CD14-positive monocyte (primary cell): ENCODE data around the gene ORC3. TPM values are rescaled to one million over a fixed set of nuclear protein-coding genes. Genes with fewer than 3 reads are reported as not detected.

Experiments used
- DNase-seq, 3 donors: peaks; one replicate each; pipeline ENCODE4 v3.0.0-alpha.2; 2011 to 2022
- H2AFZ ChIP-seq: 2 replicates; pipeline ENCODE4 v1.6.0; 2012; ENCODE audit warnings: mild to moderate bottlenecking, low read depth, low read length, inconsistent platforms; ENCODE audit not compliant: insufficient read depth, poor library complexity, severe bottlenecking
- H3K27ac ChIP-seq, 2 donors: 1 replicate in 1 of 2; 2 replicates in 1 of 2; pipeline ENCODE4 v1.5.1; 2012 to 2013; ENCODE audit warnings: low read length in 2 of 2, control low read depth in 1 of 2, inconsistent platforms in 1 of 2, low read depth in 1 of 2, mild to moderate bottlenecking in 1 of 2
- H3K27me3 ChIP-seq, 2 donors: one replicate each; pipeline versions ENCODE4 v1.6.0 to v1.6.1; 2011 to 2013; ENCODE audit warnings: low read length in 2 of 2; ENCODE audit not compliant: control insufficient read depth in 2 of 2, insufficient read depth in 2 of 2
- H3K36me3 ChIP-seq, 2 donors: replicated peaks in 1 of 2; 1 replicate in 1 of 2; 2 replicates in 1 of 2; pipeline versions ENCODE4 v1.5.1 to v1.6.1; 2012 to 2013; ENCODE audit warnings: low read length in 2 of 2, control low read depth in 1 of 2, inconsistent platforms in 1 of 2, mild to moderate bottlenecking in 1 of 2; ENCODE audit not compliant: insufficient read depth in 2 of 2, control insufficient read depth in 1 of 2
- H3K4me1 ChIP-seq, 2 donors: 1 replicate in 1 of 2; 2 replicates in 1 of 2; pipeline versions ENCODE4 v1.5.1 to v1.6.1; 2012 to 2013; ENCODE audit warnings: low read length in 2 of 2, control low read depth in 1 of 2, inconsistent platforms in 1 of 2, mild to moderate bottlenecking in 1 of 2, moderate library complexity in 1 of 2; ENCODE audit not compliant: insufficient read depth in 2 of 2, control insufficient read depth in 1 of 2
- H3K4me2 ChIP-seq: replicated peaks from 2 replicates; pipeline ENCODE3; 2012; ENCODE audit warnings: low read length, moderate library complexity, mild to moderate bottlenecking; ENCODE audit not compliant: poor library complexity, severe bottlenecking; ENCODE audit errors: extremely low read depth
- H3K4me3 ChIP-seq, 3 experiments: fragments of 200-600 bp in 1 of 3; sonication (generic) in 1 of 3; replicated peaks in 1 of 3; 1 replicate in 2 of 3; 2 replicates in 1 of 3; pipeline ENCODE4 v1.5.1; 2011 to 2013; ENCODE audit warnings: low read length in 3 of 3, mild to moderate bottlenecking in 3 of 3, control low read depth in 2 of 3, low read depth in 2 of 3, inconsistent platforms in 1 of 3, moderate library complexity in 1 of 3
- H3K79me2 ChIP-seq: 2 replicates; pipeline ENCODE4 v1.6.0; 2012; ENCODE audit warnings: mild to moderate bottlenecking, control low read depth, inconsistent platforms, low read length, moderate library complexity; ENCODE audit not compliant: insufficient read depth
- H3K9ac ChIP-seq: 2 replicates; pipeline ENCODE4 v1.6.0; 2017; ENCODE audit warnings: low read length, mild to moderate bottlenecking; ENCODE audit not compliant: insufficient read depth, poor library complexity, severe bottlenecking
- H3K9me3 ChIP-seq, 2 donors: replicated peaks in 1 of 2; 1 replicate in 1 of 2; 2 replicates in 1 of 2; pipeline versions ENCODE4 v1.5.1 to v1.6.1; 2012 to 2013; ENCODE audit warnings: low read length in 2 of 2, control low read depth in 1 of 2; ENCODE audit not compliant: control insufficient read depth in 1 of 2, insufficient read depth in 1 of 2
- H4K20me1 ChIP-seq: 2 replicates; pipeline ENCODE4 v1.6.0; 2012; ENCODE audit warnings: mild to moderate bottlenecking, low read length, control low read depth, moderate library complexity; ENCODE audit not compliant: insufficient read depth
- H3K27ac Mint-ChIP-seq, 7 donors: one replicate each; pipeline ENCODE4 v1.8.0; 2020; ENCODE audit warnings: mild to moderate bottlenecking in 7 of 7, mixed read lengths in 7 of 7, moderate library complexity in 6 of 7, inconsistent platforms in 2 of 7
- H3K27me3 Mint-ChIP-seq, 3 donors: one replicate each; pipeline ENCODE4 v1.8.0; 2021 to 2022; ENCODE audit warnings: low read depth in 3 of 3, mild to moderate bottlenecking in 3 of 3, mixed read lengths in 3 of 3, moderate library complexity in 3 of 3, inconsistent platforms in 1 of 3
- H3K36me3 Mint-ChIP-seq, 2 donors: one replicate each; pipeline ENCODE4 v1.8.0; 2020; ENCODE audit warnings: mixed read lengths in 2 of 2, inconsistent platforms in 1 of 2, mild to moderate bottlenecking in 1 of 2
- H3K4me1 Mint-ChIP-seq: one replicate; pipeline ENCODE4 v1.8.0; 2020; ENCODE audit warnings: mild to moderate bottlenecking, mixed read lengths
- H3K4me3 Mint-ChIP-seq, 2 donors: one replicate each; pipeline ENCODE4 v1.8.0; 2020; ENCODE audit warnings: mild to moderate bottlenecking in 2 of 2, mixed read lengths in 2 of 2, moderate library complexity in 1 of 2
- H3K9me3 Mint-ChIP-seq, 7 donors: one replicate each; pipeline ENCODE4 v1.8.0; 2020 to 2022; ENCODE audit warnings: mixed read lengths in 7 of 7, mild to moderate bottlenecking in 6 of 7, moderate library complexity in 6 of 7, inconsistent platforms in 2 of 7
- CTCF ChIP-seq: fragments of 200-600 bp; IDR thresholded peaks from one replicate; pipeline ENCODE4 v1.8.0; 2022; ENCODE audit warnings: antibody characterized with exemption, mild to moderate bottlenecking
- WGBS: methylation state at CpG from one replicate; pipeline ENCODE4 v1.1.5; 2013; ENCODE audit warnings: missing lambda C conversion rate; ENCODE audit not compliant: insufficient coverage; 5-methylcytosine and 5-hydroxymethylcytosine counted together
- intact Hi-C, 2 donors: fragments of 100-400 bp; cut with micrococcal nuclease; formaldehyde crosslinking; loops; one replicate each; pipeline versions ENCODE4 v1.15.0 to v1.15.1; 2023
- polyA plus RNA-seq, 3 donors: library from polyadenylated mRNA; depleted of rRNA in 1 of 3; unstranded in 2 of 3; stranded (reverse) in 1 of 3; fragments of 300-500 nt in 2 of 3; fragments of >200 nt in 1 of 3; fragmentation: Illumina TruSeq in 2 of 3; gene quantifications; 1 replicate in 2 of 3; 2 replicates in 1 of 3; pipeline ENCODE4 v1.2.3, GENCODE V29; 2012 to 2021

Gene ORC3
- polyA plus RNA-seq, 3 donors = 9.1 to 20.7 (median 16.2) TPM

- peaks cover 7% of the 10 kb centered on the region for H3K4me1 Mint-ChIP-seq
- H3K4me1 ChIP-seq = no peaks in the 10 kb centered on the region
- H3K9me3 ChIP-seq = no peaks in the 10 kb centered on the region
- no peaks in the 10 kb centered on the region for H3K79me2 ChIP-seq
- H3K36me3 ChIP-seq = no peaks in the 10 kb centered on the region
- no peak overlapping the region for H2AFZ ChIP-seq
- H3K4me2 ChIP-seq = no peak overlapping the region
- no peaks in the 10 kb centered on the region for H3K9me3 Mint-ChIP-seq
- peaks cover 20 to 29% of the 10 kb centered on the region in 2 donors for H3K36me3 Mint-ChIP-seq
- no peaks in the 10 kb centered on the region for H4K20me1 ChIP-seq
- H3K4me3 ChIP-seq = no peak overlapping the region
- H3K4me3 Mint-ChIP-seq = no peak overlapping the region
- TF ChIP-seq CTCF = no peak
- DNase-seq = no peak
- no peaks in the 10 kb centered on the region for H3K27me3 Mint-ChIP-seq
- peak overlapping the region; percentile 43 for H3K9ac ChIP-seq
- peak overlapping the region in 1 of 2 donors; percentile 42 for H3K27ac ChIP-seq
- H3K27ac Mint-ChIP-seq = no peak overlapping the region
- intact Hi-C loops = no loop called here
- no peaks in the 10 kb centered on the region for H3K27me3 ChIP-seq
These were observed 38.9 kb downstream of the ORC3 start for GRCh38 chr6:87628881-87629280.

- WGBS = no CpG with 5 or more reads among the region's 1 CpG
- H3K9me3 Mint-ChIP-seq = no peaks in the 10 kb centered on the region
- H4K20me1 ChIP-seq = no peaks in the 10 kb centered on the region
- no peak overlapping the region for H3K4me3 Mint-ChIP-seq
- no peak overlapping the region for H3K27ac ChIP-seq
- H3K79me2 ChIP-seq = no peaks in the 10 kb centered on the region
- no peaks in the 10 kb centered on the region for H3K4me1 ChIP-seq
- peaks cover 0 to 9% of the 10 kb centered on the region in 2 donors for H3K36me3 ChIP-seq
- H3K27me3 ChIP-seq = no peaks in the 10 kb centered on the region
- intact Hi-C loops = no loop called here
- H3K9ac ChIP-seq = no peak overlapping the region
- H3K4me2 ChIP-seq = no peak overlapping the region
- H3K4me1 Mint-ChIP-seq = peaks cover 7% of the 10 kb centered on the region
- no peaks in the 10 kb centered on the region for H3K9me3 ChIP-seq
- no peak overlapping the region for H2AFZ ChIP-seq
- no peaks in the 10 kb centered on the region for H3K27me3 Mint-ChIP-seq
- no peak for TF ChIP-seq CTCF
- no peak overlapping the region for H3K4me3 ChIP-seq
- peaks cover 15 to 24% of the 10 kb centered on the region in 2 donors for H3K36me3 Mint-ChIP-seq
- DNase-seq = no peak
- H3K27ac Mint-ChIP-seq = no peak overlapping the region
These were observed 40.8 kb downstream of the ORC3 start for GRCh38 chr6:87630746-87631145.
